CD4-positive, alpha-beta T cell treated with Interferon gamma for 1 hour (primary cell): ENCODE measurements around the gene NTN4.
"Not testable (repeated sequence)": the region's sequence is repeated elsewhere in the genome, so short reads cannot be mapped to it uniquely, and the experiment has no call there.

Experiments
- DNase-seq: peaks from one replicate; pipeline ENCODE4 v3.0.0-alpha.2; 2020

Gene NTN4

DNA sequence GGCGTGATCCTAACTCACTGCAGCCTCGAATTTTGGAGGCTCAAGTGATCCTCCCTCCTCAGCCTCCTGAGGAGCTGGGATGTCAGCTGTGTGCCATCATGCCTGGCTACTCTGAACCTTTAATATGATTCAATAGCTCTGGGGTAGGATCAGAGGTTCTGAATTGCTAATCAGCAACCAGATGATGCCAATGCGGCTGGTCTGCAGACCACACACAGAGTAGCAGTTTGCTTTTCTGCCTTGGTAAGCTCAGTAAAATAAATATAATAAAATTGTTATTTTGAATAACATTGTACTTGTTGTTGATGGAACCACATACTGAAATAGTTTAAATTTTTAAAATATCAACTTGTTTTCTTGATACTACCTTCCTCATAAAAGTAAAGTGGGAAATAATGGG, 86.6 kb downstream of the NTN4 start:
- DNase-seq, result no peak

DNA sequence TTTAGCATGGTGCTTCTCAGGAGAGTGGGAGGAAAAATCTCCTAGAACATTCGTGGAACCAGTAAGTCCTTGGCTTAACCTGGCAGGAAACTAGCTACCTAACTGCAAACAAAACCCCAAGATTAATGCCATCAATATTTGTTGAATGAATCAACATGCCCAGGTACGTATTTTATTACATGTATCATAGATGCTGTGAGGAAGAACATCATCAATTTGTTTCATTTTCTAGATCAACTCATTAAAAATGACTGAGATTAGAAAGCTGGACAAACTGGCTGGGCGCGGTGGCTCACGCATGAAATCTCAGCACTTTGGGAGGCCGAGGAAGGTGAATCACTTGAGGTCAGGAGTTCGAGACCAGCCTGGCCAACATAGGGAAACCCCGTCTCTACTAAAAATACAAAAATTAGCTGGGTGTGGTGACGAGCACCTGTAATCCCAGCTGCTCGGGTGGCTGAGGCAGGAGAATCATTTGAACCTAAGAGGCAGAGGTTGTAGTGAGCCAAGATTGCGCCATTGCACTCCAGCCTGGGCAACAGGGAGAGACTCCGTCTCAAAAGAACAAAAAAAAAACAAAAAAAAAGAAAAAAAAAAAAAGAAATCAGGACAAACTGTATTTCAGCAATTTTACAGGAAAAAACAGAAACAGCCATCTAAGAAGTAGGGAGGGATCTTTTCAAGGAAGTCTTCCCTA, 88.7 kb downstream of the NTN4 start:
- DNase-seq, result no peak

DNA sequence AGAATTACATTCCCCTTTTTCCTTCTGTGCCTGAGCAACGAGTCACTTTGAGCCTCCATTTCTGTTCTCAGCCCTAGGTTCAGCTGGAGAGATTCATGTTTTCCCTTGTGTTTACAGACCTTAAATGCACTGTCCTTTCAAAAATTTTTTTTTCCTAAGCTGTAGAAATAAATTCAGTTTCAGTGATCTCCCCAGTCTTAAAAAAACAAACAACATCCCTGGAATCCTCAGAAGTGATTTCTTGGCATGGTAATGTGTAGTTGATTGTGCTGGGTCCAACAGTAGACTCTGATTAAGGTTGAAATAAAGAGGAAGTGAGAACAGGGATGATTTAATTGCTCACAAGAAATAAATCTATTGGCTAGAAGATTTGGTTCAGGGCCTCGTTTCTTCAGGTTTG, 89.3 kb downstream of the NTN4 start:
- no peak for DNase-seq

DNA sequence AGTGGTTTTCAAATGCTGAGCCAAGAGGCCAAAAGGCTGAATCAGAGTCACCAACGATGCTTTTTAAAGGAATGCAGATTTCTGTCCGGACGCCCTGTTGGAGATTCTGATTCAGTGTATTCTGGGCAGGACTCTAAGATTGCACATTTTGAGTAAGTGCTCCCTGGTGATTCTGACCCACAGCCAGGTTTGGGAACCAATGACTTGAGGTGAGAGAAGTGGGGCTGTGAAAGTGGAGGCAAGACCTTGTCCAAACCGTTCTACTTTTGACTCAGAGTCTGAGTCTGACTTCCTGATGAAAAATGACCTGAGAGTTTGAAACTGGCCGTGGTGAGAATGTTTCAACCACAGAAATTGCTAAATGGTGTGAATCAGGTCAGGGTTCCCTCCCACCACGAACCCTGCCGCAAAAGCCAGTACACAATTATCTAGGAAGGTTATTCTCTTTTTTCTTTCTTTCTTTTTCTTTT, 90.2 kb downstream of the NTN4 start:
- no peak for DNase-seq

DNA sequence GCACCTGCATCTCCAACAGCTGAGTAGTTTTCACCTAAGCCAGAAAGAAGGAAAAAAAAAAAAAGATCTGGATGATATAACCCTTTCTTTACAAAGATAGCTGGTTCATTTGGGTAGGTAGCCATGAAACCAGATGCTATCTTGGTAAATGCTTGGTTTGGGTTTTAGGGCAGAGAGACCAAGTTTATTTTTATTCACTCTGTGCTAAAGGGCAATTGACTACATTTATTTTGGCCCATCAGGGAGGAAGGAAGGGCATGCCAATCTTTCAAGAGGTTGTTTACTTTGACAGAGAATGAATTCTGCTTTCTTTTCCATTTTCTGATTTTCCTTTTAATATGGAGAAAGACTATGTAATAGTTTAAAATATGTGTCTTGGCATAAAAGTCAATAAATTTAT, 91.0 kb downstream of the NTN4 start:
- no peak for DNase-seq

DNA sequence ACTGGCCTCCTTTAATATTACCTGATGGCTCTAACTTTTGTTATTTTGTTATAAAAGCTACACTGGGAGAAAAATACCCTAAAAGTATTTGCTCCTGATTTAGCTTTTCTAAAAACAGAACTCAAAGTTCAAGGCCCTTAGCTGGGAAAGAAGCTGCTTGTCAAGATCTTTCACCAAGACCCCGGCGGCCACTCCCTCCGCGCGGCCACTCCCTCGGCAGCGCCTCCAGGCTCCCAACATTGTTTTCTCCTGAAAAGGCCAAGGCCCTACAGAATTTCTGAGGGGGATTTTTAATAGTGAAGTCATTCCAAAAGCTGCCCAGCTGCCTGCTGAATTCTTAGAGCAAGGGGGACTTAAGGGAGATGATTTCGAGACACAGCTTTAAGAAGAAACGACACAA, 96.4 kb downstream of the NTN4 start:
- DNase-seq, result no peak

DNA sequence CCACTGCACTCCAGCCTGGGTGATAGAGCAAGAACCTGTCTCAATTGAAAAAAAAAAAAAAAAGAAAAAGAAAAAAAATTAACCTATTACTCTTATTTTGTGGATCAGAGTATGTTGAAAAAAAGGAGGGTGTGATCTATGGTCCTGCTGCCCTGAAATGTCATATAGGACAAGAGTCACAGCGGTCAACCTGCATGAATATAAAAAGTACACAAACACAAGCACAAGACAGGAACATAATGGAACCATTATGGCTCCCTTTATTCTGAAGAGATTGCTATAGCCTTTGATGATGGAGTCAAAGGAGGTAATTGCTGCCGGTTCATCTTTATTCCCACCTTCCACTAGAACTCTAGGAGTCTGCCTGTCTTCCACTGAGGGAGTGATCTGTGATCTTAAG, 96.9 kb downstream of the NTN4 start:
- no peak for DNase-seq

DNA sequence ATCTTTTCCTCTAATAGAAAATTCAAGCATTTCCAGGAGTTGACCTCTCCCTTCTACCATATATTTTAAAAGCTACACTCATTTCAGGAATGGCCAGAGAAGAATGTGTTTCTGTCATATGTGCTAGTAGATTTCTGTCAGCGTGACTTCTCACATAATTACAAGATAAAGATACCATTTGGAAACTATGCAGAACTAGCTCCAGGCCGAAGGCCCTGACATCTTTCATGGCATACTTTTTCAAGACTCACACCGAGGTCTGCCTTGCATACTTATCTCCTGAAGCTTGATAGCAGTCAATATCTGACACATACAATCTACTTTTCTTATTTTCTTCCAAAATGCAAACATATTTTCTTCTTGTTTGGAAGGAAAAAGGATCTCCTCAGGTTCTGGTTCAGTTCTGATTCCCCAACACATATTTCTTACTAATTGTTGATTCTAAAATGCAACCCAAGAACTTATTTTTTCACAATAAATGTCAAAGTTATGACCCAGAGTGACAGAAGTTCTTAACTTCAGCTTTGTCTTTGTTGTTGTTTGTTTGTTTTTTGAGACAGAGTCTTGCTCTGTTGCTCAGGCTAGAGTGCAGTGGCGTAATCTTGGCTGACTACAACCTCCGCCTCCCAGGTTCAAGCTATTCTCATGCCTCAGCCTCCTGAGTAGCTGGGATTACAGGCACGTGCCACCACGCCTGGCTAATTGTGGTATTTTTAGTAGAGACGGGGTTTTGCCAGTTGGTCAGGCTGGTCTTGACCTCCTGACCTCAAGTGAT, 99.5 kb downstream of the NTN4 start:
- DNase-seq, result no peak

DNA sequence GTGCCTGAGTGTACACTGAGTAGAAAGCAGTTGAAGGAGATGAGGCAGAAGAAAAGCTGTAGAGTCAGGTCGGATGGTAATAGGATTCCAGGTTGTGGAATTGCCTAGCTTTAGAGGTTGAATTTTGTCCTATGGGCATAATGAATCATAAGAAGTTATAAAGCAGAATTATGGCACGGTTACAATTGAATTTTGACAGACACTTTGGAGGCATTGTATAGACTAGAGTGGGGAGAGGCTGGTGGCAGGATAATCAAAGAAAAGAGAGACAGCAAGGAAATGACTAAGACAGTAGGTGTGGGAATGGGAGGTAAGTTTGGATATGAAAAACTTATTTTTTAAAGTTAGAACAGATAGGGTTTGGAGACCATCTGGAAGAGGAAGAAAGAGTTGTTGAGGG, 102.6 kb downstream of the NTN4 start:
- DNase-seq, result no peak

DNA sequence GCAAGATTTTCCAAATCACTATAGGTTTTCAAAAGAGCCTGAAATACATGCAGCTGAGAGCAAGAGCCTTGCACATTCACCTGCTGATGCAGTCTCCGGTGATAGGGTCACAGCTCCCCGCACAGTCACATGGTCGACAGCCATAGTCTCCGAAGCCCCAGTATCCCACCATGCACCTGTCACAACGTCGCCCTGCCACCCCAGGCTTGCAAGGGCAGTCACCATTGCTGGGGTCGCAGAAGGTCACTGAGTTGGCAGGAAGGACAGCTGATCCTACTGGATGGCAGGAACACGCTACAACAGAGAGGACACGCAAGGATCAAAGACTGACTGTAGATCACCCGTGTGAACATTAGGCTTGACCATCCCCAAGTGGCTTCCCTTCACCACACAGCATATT, 107.1 kb downstream of the NTN4 start:
- DNase-seq, result no peak

DNA sequence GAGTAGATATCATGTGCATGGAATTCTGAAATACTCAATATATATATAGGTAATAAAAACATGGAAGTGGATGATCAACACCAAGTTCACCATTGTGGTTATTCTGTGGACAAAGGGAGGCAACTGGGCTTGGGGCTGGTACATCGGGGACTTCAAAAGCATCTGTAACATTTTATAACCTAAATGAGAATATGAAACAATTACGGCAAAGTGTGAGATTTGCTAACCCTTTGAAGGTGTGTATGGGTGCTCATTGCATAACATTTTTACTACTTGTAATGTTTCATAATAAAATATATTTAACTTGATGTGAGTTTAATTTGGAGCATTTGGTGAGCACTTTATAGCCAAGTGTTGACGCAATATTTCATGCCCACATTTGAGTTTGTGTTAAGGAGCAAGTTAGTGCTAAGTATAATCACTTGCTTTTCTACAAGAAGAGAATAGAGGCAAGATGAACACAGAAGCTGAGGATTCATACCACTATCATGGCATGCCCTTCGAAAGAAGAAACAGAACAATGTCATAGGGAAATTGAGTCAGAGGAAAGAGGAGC, 109.3 kb downstream of the NTN4 start:
- no peak for DNase-seq

DNA sequence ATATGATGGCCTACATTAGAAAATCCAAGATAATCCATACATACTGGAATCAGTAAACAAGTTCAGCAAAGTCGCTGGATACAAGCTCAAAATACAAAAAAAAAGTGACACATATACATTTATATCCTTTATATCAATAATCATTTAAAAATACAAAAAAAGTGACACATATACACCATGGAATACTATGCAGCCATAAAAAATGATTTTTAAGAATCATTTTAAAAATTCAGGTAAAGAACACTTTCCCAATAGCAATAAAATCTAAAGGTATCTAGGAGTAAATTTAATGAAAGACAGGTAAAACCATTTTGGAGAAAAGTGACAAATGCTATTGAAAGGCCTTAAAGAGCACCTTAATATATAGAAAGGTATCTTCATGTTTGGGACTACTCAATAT, 111.9 kb downstream of the NTN4 start:
- DNase-seq, result no peak

DNA sequence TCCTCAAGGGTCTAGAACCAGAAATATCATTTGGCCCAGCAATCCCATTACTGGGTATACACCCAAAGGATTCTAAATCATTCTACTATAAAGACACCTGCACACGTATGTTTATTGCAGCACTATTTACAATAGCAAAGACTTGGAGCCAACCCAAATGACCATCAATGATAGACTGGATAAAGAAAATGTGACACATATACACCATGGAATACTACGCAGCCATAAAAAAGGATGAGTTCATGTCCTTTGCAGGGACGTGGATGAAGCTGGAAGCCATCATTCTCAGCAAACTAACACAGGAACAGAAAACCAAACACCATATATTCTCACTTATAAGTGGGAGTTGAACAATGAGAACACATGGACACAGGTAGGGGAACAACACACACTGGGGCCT, 112.8 kb downstream of the NTN4 start:
- DNase-seq, result not testable (repeated sequence)

DNA sequence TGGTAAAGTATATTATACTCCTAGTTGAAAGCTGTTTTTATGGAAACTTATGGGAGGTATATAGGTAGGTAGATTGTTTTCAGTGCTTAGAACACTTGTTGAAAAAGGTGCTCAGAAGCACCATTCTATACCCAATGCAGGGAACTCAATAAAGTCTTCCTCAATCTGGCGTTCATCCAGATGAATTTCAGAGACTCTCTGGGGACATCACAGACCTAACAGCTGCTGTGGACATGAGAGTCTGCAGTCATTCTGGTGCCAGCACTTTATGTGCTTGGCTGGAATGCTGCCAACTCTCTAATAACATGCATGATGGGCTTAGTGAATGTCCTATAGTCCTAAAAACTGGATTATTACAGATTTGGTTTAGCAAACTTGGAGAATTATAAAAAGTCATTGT, 115.9 kb downstream of the NTN4 start:
- no peak for DNase-seq

DNA sequence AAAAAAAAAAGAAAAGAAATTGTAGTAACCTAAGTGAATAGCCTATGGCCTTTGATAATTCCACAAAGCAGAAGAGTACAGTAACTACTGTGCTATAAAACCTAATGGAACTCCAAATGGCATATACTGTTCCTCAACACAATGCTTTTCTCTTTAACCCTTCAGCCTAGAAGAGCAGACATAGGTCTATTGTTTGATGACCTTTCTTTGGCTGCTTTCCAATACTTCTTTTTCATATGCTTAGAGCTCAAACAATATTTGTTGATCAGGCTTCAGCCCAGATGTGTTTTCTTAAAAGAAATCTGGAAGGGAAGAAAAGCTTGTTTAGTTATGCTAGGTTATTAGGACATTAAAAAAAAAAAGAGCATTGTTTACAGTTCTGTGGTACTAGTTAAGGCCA, 116.4 kb downstream of the NTN4 start:
- no peak for DNase-seq

DNA sequence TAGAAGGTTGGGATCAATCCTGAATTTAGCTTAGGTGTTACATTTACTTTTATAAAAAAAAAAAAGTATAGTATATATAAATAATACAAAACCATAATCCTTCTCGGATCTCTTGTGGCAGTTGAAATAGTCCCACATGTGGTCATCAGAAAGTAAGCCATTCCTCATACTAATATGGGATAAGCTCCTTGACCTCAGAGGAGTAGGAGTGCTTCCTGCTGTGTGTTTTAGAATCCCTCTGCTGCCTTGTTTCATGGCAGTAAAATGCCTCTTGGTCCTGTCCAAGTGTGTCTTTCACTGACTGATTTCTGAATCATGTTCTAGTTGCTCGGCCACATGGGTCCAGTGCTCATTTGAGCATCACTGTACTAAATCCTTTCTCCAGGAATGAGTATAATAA, 117.0 kb downstream of the NTN4 start:
- DNase-seq, result no peak

DNA sequence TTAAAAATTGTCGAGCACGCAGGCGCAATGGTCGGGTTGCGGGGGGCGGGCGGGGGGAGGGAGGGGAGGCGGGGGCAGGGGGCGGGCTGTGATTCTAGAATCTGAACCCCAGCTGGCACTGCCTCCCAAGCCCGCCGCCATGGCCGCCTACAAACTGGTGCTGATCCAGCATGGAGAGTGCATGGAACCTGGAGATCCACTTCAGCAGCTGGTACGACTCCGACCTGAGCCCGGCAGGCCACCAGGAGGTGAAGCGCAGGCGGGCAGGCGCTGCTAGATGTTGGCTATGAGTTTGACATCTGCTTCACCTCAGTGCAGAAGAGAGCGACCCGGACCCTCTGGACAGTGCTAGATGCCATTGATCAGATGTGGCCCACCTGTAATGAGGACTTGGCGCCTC, 118.4 kb downstream of the NTN4 start:
- DNase-seq, result no peak

DNA sequence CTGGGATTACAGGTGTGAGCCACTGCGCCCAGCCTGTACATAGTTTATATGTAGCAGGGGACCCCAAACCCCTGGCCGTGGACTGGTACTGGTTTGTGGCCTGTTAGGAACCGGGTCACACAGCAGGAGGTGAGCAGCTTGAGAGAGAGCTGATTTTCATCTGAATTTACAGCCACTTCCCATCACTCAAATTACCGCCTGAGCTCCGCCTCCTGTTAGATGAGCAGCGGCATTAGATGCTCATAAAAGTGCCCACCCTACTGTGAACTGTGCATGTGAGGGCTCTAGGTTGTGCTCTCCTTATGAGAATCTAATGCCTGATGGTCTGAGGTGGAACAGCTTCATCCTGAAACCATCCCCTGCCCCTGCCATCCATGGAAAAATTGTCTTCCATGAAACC, 119.3 kb downstream of the NTN4 start:
- DNase-seq, result no peak

DNA sequence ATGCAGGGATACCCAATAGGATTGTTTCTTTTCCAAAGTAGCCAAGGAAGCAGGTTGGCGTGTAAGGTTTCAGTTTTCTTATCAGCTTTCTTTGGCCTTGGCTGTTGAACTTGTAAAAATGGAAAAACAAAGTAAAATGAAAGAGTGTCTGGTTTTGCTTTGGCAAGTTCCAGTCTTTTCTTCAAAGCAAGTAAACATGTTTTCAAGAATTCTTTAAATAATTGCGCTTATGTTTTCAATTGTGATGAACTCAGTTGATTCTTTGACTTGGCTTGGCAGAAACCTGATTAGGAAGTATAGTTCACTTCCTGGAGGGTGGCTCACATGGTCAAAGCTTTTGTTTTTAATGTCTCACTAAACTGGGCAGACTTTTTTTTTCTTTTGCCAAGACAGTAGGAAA, 127.0 kb downstream of the NTN4 start:
- no peak for DNase-seq

DNA sequence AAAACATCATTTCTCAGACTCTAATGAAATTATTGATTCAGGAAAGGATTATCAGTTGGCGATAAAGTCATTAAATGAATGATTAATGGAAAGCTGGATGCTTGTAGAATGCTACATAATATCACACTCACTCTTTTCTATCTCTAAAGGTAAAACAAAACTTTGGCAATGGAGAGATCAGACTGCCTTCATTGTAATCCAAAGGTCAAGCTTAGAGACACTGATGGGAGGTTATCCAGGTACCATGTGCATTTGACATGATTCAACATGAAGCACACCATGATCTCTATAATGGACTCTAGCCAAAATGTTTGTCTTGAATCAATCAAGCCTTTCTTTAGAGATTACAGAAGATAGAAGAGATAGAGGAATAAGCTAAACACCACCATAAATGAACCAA, 129.2 kb downstream of the NTN4 start:
- DNase-seq, result no peak

DNA sequence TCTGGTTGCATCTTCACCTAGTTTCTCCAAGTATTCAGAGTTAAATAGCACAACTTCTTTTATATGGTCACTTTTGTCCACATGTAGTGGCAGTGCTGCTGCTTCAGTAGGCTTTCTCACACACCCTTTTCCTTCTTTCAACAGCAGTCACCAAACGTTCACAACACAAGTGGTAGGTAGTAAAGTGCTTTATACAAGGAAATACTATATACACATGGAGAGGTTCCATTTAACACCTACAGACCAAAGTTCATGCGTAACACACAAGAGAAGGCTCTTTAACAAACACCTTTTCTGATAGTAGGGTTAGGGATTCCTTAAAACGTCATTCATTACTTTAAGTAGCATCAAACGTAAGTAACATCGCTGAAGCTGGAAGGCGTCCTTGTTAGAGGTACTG, 132.2 kb downstream of the NTN4 start:
- DNase-seq, result no peak

DNA sequence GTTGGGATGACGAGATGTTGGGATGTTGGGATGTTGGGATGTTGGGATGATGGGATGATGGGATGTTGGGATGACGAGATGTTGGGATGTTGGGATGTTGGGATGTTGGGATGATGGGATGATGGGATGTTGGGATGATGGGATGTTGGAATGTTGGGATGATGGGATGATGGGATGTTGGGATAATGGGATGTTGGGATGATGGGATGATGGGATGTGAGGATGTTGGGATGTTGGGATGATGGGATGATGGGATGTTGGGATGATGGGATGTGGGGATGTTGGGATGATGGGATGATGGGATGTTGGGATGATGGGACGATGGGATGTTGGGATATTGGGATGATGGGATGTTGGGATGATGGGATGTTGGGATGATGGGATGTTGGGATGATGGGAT, 135.9 kb downstream of the NTN4 start:
- not testable (repeated sequence) for DNase-seq

DNA sequence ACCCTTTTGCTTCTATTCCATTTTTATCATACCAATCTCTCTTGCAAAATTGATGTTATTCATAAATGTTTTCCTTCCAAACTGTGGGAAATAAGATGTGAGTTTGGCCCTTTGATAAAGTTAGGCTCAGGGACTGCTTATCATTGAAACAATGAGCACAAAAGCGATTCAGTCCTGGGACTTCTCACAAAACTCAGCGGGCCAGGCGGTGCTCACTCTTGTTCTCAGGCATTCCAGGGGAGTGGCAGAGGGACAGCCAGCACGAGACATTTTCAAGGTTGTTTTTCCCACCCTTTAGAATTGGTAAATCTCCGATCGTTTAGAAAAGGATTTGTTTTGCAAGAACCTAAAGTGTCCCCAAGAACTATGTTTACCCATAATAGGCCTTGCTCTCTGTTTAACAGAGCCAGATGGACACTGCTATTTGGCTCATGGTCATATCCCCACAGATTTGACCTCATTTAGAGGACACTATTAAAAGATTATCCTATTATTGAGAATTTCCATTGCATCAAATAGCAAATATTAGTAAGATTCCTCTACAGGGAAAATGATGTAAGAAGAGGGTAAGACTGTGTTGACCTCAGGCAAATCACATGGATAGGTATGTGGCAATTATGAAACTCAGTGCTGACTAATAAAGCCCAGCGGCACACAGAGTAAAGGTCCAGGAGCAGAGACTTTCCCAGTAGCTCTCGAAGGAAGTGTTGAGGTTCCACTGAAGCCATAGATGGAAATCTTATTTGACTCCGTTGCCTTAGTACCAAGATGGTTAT, 136.6 kb downstream of the NTN4 start:
- DNase-seq, result no peak

DNA sequence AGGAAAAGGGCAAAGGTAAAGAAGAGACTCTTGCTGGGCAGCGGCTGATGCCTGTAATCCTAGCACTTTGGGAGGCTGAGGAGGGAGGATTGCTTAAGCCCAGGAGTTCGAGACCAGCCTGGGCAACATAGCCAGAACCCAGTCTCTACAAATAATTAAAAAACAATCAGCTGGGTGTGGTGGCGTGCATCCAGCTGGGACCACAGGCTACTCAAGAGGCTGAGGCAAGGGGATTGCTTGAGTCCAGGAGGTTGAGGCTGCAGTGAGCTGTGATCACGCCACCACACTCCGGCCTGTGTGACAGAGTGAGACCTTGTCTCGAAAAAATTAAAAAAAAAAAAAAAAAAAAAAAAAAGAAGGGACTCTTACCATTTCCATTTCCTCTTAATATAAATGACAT, 138.9 kb downstream of the NTN4 start:
- no peak for DNase-seq
